ENCODE data around the gene PDZD2. TPM values are rescaled to one million over a fixed set of nuclear protein-coding genes. Genes with fewer than 3 reads are reported as not detected.

Gene PDZD2
- total RNA-seq, 1 donor from 2014 or later, result 0.65 TPM

DNA sequence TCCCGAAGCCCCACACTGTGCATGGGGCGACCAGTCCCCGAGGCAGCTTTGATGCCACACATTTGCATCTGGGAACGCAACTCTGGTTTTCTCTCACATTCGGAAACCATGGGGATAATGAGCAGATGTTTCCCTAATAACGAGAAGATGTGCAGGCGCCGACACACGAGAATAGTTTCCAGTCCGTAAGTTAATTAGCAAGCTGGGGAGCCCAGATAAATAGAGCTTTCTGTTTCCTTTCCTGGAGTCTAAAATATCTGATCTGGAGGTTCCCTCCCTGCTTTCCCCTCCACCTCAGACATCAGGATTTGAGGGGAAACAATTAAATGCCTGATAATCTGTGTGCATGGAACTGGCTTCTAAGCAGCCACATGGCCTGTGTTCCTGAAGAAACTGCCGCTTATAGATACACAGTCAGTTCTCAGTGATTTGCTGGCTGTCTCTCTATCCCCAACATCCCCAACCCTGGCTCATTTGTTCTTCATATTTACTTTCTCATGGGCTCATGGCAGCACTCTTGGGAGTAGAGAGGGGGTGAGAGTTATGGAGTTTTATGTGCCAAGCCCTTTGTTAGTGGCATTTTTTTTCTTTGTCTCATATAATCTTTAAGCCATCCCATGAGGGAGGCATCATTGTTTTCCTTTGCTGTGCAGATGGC lies 62.8 kb downstream of the PDZD2 start:
- Mint-ChIP-seq H3K27ac (ENCODE audit: unreplicated experiment) (no peak overlapping the region), H3K9me3 (no peaks in the 10 kb centered on the region)

GRCh38 chr5:31702712-31703111 lies 63.8 kb downstream of the PDZD2 start:
- no peak overlapping the region for H3K27ac Mint-ChIP-seq (ENCODE audit: unreplicated experiment)
- DNase-seq (ENCODE audit: low read depth, low spot score), result no peak
- no peaks in the 10 kb centered on the region for H3K9me3 Mint-ChIP-seq
- H3K36me3 Mint-ChIP-seq (ENCODE audit: low read depth), result no peaks in the 10 kb centered on the region
- TF ChIP-seq, protein P1, sequence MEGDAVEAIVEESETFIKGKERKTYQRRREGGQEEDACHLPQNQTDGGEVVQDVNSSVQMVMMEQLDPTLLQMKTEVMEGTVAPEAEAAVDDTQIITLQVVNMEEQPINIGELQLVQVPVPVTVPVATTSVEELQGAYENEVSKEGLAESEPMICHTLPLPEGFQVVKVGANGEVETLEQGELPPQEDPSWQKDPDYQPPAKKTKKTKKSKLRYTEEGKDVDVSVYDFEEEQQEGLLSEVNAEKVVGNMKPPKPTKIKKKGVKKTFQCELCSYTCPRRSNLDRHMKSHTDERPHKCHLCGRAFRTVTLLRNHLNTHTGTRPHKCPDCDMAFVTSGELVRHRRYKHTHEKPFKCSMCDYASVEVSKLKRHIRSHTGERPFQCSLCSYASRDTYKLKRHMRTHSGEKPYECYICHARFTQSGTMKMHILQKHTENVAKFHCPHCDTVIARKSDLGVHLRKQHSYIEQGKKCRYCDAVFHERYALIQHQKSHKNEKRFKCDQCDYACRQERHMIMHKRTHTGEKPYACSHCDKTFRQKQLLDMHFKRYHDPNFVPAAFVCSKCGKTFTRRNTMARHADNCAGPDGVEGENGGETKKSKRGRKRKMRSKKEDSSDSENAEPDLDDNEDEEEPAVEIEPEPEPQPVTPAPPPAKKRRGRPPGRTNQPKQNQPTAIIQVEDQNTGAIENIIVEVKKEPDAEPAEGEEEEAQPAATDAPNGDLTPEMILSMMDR (conservative IDR thresholded peaks at IDR 0.05), result no peak
- H3K4me3 Mint-ChIP-seq, result no peak overlapping the region
- peaks cover 6% of the 10 kb centered on the region for H3K4me1 Mint-ChIP-seq
- H3K27me3 Mint-ChIP-seq (ENCODE audit: low read depth), result no peaks in the 10 kb centered on the region

More for the DNA sequence above, 62.8 kb downstream of the PDZD2 start:
- H3K4me3 Mint-ChIP-seq, result no peak overlapping the region
- TF ChIP-seq, protein P1 (conservative IDR thresholded peaks at IDR 0.05), result no peak
- H3K36me3 Mint-ChIP-seq (ENCODE audit: low read depth), result no peaks in the 10 kb centered on the region
- DNase-seq (ENCODE audit: low read depth, low spot score), result no peak
- H3K27me3 Mint-ChIP-seq (ENCODE audit: low read depth), result no peaks in the 10 kb centered on the region
- H3K4me1 Mint-ChIP-seq, result peaks cover 6% of the 10 kb centered on the region

DNA sequence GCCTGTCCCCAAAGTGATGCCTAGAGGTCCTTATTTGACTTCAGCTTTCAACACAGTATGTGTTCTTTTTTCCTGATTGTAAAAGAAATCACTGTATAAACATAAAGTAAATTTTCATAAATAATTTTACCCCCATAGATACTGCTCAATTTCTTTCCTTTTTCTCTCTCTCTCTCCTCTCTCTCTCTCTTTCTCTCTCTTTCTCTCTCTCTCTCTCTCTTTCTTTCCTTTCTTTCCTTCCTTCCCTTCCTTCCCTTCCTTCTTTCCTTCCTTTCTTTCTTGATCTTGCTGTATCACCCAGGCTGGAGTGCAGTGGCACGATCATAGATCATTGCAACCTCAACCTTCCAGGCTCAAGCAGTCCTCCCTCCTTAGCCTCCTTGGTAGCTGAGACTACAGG lies 64.8 kb downstream of the PDZD2 start:
- no peak overlapping the region for H3K27ac Mint-ChIP-seq (ENCODE audit: unreplicated experiment)
- TF ChIP-seq, protein P1 (conservative IDR thresholded peaks at IDR 0.05), result no peak
- no peaks in the 10 kb centered on the region for H3K27me3 Mint-ChIP-seq (ENCODE audit: low read depth)
- H3K4me1 Mint-ChIP-seq, result peaks cover 6% of the 10 kb centered on the region
- H3K9me3 Mint-ChIP-seq, result no peaks in the 10 kb centered on the region
- no peak for DNase-seq (ENCODE audit: low read depth, low spot score)
- H3K4me3 Mint-ChIP-seq, result no peak overlapping the region
- H3K36me3 Mint-ChIP-seq (ENCODE audit: low read depth), result no peaks in the 10 kb centered on the region

- DNase-seq (ENCODE audit: low read depth, low spot score), result no peak
- Mint-ChIP-seq H3K9me3 (no peaks in the 10 kb centered on the region), H3K36me3 (ENCODE audit: low read depth) (no peaks in the 10 kb centered on the region), H3K27ac (ENCODE audit: unreplicated experiment) (no peak overlapping the region), H3K27me3 (ENCODE audit: low read depth) (no peaks in the 10 kb centered on the region), H3K4me3 (no peak overlapping the region), H3K4me1 (peaks cover 6% of the 10 kb centered on the region)
- TF ChIP-seq, protein P1 (conservative IDR thresholded peaks at IDR 0.05), result no peak
These were observed 67.3 kb downstream of the PDZD2 start for GRCh38 chr5:31706186-31706585.

- H3K27ac Mint-ChIP-seq (ENCODE audit: unreplicated experiment), result no peak overlapping the region
These were observed 68.4 kb downstream of the PDZD2 start for GRCh38 chr5:31707329-31707728.

More at GRCh38 chr5:31707329-31707728, 68.4 kb downstream of the PDZD2 start:
- peaks cover 5% of the 10 kb centered on the region for H3K4me1 Mint-ChIP-seq
- TF ChIP-seq, protein P1 (conservative IDR thresholded peaks at IDR 0.05), result no peak
- H3K27me3 Mint-ChIP-seq (ENCODE audit: low read depth), result no peaks in the 10 kb centered on the region
- H3K9me3 Mint-ChIP-seq, result no peaks in the 10 kb centered on the region
- no peak for DNase-seq (ENCODE audit: low read depth, low spot score)
- no peaks in the 10 kb centered on the region for H3K36me3 Mint-ChIP-seq (ENCODE audit: low read depth)
- no peak overlapping the region for H3K4me3 Mint-ChIP-seq
